GM21447 (cell line): ENCODE measurements around the gene RER1.

Source experiments
- ATAC-seq: cut with Tn5 transposase; IDR thresholded peaks from one replicate; pipeline ENCODE4 v1.9.1; 2021; ENCODE audit not compliant: unreplicated experiment

RER1 gene

DNA sequence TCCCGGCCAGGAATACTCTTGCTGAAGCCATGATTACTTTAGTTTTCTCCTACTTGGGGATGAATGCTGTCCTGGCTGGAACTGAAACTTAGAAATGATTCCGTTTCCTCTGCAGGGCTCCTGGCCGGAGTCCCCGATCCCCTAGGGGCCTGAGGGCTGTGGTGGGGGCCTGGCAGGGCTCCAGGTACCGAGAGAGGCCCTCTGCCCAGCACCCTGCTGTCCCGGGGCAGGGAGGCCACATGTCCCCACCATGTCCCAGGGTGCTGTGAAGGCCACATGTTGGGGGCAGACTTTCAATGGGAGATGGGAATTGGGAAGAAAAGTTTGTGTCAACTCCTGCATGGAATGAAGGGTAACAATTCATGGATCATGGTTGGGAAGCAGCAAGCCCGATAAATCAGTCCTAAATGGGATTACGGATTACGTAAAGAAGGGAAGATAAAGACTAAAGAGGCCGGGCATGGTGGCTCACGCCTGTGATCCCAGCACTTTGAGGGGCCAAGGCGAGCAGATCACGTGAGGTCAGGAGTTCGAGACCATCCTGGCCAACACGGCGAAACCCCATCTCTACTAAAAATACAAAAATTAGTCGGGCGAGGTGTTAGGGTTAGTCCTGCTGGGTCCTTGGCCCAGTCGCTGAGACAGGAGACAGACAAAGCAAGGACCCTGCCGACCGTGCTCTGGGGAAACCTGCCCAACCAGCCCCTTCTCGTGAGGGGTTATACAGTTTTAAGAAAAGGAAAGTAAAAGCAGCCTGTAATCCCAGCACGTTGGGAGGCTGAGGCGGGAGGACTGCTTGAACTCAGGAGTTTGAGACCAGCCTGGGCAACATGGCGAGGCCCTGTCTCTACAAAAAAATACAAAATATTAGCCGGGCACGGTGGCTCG is 37.8 kb upstream of the RER1 start:
- no peak for ATAC-seq

DNA sequence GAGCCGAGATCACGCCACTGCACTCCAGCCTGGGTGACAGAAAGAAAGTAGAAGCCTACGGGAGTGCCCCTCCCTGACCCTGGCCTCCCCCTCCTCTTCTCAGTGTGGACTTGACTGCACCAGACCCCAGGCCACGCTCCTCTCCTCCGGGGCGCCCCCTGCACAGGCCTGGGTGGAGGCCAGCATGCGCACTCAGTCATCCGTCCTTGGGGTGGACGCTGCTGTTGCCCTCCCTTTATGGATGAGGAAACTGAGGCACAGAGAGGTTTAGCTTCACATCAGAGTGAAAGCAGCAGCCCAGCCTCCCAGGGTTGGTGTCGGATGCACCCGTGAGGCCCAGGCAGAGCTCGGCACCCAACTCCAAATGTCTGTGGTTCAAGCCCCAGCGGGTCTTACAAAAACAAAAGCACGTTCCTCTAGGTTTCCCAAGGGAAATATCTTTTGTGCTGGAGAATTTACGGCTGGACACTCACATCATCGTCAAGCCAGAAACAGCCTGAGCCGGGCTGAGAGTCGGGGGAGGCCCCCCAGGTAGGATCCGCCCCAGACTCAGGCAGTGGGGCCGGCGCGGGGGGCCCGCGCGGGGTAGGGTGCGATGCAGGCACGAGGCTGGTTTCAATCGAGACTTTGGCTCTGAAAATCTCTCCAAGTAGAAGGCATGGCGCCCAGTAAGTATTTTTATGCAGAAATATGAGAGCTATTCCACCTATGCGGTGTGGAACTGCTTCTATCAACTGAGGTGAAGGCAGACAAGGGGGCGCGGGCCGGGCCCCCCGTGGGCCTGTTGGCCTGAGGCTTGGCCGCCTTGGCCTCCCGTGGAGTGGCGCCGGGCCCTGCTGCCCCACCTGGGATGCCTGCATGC is 36.9 kb upstream of the RER1 start:
- no peak for ATAC-seq

DNA sequence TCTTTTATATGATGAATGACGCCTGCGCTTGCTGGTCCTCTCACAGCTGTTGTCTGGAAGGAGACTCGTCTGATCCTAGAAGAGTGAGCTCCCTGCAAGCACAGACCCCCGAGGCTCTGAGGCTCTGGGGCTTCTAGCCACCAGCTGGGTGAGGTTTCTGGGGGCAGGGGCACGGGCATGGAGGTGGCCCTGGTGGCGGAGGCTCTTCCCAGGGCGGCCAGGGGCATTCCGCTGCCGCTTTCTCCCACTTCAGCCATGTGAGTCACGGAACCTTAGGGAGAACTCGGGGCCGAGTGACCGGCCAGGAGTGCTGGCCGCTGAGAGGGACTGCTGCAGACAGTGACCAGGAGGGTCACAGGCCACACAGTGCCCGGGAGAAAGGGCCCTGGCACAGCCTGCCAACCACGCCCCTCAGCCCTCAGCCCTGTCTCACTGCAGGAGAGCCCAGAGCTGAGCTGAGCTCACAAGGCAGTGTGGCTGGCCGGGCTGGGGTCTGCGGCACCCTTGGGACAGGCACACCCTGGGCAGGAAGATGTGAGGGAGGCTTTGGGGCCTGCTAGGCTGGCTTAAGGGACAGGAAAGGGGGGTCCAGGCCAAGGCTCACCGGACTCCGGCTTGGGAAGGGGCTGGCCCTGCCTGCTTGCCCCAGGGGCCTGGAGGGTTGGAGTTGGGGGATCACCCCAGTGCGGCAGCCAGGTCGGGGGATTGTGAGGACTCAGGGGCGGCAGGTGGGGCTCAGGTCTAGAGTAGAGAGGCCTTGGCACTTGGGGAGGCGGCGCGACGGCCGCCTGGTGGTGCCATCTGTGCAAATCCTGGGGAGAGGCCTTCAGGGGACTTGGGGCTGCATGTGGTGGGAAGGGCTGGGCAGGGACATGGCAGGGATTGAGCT is 36.0 kb upstream of the RER1 start:
- ATAC-seq = no peak

DNA sequence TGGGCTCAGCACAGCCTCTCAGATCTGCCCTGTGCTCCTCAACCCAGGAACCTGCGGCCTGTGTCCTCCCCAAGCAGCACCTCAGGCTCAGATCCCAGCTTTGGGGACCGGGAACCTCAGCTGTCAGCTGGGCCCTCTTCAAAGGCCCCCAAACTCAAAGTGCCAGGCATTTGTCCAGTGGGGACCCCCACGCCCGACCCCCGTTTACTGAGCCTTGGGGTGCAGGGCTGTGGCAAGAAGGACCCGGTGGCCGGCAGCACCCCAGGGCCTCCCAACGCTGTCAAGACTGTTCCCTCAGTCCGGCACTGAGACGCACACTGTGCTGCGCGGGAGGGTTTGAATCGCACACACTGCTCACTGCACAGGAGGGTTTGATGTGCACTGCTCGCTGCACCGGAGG is 35.2 kb upstream of the RER1 start:
- no peak for ATAC-seq

DNA sequence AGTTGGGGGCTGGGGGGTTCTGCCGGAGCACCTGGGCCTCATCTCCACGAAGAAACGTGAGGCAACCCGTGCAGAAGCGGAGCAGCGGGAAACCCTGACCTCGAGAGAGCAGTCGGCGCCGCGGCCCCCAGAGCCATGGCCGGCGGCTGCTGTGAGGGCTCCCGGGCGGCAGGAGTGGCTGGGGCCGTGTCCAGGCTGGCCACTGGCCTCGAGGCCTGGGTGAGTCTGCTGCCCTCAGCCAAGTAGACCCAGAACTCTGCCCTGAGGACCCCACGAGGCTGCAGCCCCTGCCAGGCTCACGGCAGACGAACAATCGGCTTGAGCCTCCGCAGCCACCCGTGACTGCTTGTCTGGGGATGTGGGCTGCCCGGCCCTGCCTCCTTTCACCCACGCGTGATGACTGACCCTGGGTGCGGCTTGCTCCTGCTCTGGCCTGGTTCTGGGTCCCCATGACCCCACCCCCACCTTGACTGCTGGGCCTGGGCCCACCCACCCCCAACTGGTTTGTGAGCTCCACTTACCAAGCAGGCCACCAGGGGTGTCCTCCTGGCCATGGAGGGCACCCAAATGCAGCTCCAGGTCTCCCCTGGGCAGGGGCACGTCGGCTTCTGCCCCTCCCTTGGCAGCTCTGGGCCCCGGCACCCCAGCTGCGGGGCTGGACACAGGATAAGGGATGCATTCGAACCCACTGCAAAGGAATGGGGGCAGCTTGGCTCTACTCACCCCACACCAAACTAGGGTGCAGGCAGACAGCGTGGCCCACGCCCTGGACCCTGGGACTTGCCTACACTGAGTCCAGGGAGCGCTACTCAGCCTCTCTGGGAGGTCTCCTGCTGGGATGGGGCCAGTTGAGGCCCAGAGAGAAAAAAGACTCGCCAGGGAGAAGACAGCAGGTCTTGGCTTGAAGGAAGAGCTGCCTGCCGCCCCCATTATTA is 34.5 kb upstream of the RER1 start:
- ATAC-seq = no peak

DNA sequence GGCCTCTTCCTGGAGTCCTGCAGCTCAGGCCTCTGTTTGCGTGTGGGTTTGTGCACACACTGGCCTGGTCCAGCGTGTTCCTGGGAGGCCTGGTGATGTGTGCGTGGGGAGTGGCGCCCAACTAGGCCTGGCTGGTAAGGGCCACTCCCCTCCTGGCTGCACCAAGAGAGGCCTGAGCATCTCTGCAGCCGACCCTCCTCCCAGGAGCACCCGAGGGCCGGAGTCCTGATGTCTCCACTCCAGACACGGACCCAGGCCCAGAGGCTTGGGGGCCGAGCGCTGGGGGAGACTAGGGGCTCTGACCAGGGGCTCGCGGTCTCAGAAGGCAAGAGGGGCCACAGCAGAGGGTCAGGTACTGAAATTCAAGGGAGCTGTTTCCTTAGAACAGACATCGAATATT is 33.6 kb upstream of the RER1 start:
- ATAC-seq = no peak

DNA sequence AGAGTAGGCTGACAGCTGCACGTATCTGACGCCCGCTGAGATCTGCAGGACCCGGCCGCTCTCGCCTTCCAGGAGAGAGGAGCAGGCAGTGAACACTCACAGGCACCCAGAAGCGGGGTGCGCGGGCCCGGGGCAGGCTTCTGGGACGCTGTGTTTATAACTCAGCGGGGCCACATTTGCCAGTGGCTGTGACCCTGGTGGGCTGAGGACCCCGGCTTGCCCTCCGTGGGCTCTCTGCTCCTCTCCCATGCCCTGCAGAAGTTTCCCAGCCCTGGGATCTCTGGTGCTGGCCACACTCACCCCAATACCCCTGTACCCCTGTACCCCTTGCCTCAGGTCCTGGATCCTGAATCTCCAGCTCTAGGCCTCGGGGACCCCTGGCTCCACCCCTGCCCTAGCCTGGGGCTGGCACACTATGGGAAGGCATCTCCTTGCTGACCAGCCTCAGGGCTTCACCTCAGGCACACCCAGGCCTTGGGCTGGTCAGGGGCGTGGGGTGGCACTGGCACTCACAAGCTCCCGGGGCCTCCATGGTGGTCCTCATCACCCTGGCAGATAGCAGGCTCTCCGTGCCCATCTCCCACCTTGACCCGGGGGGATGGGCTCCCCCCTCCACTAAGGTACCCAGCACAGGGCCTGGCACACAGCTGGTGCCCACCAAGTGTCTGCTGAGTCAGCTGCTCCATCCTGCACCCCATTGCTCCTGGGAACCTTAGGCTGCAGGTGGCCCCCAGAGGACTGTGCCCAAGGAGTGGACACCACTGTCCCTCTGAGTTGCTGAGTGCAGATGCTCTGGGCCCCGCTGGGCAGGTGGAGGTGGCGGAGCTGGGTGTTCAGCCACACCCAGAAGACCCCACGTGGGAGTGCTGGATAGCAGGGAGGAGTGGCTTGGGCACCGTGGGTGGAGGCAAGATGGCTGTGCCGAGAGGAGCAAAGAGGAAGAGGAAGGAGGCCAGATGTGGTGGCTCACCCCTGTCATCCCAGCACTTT is 32.7 kb upstream of the RER1 start:
- ATAC-seq = no peak

DNA sequence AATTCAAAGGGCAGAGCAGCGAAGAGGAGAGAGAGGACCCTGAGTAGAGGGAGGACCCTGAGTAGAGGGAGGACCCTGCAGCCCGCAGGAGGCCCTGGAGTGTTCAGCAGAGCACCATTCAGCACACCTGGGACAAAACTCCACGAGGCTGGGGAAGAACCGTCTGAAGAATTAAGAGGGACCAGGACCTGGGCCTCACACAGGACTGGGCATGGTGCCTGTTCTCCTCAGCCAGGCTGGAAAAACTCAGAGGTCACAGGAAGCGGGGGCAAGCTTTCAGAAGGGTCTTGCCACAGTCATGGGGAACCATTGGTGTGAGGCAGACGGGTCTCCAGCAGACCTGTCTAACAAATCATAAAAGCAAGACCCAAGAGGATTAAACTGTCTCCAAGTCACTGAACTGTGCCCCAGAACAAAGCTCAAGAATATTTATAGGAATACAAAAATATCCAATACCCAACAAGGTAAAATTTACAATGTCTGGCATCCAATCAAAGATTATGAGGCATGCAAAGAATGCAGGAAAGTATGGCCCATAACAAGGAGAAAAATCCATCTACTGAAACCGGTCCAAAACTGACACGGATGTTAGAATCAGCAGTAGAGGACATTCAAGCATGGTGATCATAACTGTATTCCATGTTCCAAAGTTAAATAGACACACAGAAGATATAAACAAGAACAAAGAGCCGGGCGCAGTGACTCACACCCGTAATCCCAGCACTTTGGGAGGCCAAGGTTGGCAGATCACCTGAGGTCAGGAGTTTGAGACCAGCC is 30.9 kb upstream of the RER1 start:
- ATAC-seq = no peak

DNA sequence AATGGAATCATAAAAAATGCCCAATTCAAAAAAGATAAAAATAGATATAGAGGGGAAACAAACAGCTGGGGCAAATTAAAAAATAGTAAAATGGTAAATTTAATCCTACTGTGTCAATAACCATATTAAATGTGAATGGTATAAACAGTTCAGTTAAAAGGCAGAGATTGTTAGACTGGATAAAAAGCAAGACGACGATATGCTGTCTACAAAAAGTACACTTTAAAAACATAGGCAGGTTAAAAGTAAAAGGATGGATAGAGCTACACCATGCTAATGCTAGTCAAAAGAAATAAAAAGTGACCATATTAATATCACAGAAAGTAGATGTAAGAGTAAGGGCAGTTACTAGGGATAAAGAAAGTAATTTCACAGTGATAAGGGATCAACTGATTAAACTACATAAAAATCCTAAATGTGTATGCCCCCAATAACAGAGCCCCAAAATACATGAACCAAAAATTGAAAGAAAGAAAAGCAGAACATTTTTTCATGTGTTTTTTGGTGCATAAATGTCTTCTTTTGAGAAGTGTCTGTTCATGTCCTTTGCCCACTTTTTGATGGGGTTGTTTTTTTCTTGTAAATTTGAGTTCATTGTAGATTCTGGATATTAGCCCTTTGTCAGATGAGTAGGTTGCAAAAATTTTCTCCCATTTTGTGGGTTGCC is 27.7 kb upstream of the RER1 start:
- no peak for ATAC-seq

DNA sequence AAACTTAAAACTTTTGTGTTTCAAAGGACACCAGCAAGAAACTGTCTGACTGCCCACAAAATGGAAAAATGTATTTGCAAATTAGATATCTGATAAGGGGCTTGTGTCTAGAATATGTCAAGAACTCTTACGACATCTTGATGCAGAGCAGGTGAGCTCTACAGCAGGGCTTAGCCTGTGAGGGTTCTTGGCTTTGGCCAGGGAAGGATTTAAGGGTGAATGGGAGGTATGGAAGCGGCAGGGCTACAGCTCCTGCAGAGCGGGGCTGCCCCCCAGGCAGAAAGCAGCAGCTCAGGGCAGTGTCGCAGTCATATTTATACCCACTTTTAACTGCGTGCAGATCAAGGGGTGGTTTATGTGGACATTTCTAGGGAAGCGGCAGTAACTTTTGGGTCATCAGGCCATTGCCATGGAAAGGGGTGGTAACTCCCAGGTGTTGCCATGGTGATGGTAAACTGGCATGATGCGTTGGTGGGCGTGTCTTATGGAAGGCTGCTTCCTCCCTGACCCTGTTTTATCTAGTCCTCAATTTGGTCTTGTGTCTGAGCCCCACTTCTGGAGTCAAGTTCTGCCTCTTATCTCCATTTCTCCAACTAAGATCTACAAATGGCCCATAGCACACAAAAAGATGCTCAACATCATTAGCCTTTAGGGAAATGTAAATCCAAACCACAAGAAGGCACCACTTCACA is 23.4 kb upstream of the RER1 start:
- ATAC-seq = no peak

DNA sequence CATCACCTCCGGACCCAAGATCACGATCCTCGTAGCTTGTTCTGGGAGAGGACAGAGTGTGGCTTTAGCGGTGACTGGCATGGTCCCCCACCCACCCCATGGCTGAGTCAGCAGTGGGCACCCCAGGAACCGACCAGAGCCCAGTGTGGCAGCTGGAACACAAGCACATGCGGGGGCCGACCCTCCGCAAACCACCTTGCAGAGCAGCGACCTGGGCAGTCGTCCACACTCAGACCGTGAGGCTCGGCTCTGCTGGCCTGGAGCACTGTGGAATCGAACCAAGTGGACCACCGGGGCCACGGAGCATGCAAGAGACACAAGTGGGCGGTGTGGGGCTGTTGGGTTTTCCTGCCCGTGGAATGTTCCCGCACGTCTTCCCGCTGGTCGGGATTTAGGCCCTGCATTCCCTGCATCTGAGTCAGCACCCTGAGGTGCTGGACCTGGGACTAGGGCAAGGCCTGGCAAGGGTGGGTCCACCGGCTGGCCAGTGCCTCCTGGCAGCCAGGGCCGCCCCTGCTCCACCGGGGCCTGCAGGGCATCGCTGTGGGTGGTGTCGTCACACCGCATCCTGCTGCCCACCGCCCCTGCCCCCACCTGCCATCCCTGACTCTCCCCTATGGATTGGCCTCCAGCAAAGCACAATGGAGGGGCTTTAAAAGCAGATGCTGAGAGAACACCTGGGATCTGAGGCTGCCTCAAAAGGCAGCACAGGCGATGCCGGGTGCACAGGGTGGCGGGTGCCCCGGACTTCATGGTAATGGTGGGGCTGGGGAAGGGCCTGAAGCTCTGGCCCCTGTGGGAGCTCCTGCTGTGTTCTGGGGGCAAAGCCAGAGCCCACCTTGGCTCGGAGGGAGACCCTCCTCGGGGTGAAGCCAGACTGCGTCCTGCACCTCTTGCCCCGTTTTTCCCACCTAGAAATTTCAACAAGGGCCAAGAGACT is 18.8 kb upstream of the RER1 start:
- no peak for ATAC-seq

DNA sequence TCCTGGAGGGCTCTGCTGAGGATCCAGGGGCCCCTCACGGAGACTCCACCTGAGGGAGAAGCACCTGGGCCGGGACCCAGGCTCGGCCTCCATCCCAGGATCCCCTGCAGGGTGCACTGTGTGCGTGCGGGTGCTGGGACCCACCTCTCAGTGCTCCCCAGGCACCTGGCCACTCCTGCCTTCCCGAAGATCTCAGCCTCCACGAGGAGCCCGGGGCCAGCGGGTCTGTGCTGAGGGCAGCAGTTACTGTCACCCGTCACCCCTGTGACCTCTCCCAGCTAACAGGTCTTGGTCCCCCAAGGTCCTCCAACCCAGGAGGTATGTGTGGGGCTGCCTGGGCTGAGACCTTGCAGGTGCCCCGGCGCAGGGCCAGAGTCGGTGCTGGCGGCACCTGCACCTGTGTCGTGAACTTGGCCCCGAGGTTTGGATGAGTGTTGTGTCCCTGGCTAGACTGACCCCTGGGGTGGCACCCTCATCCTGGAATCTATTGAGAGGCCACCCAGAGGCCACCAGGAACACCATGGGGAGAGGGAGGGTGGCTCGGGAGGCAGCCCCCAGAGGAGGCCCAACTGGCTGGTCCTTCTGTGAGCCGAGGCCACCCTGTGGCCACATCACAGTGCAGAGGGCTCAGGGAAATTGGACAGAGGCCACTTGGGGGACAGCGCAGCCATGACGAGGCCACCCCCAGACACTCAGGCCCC is 17.9 kb upstream of the RER1 start:
- no peak for ATAC-seq

DNA sequence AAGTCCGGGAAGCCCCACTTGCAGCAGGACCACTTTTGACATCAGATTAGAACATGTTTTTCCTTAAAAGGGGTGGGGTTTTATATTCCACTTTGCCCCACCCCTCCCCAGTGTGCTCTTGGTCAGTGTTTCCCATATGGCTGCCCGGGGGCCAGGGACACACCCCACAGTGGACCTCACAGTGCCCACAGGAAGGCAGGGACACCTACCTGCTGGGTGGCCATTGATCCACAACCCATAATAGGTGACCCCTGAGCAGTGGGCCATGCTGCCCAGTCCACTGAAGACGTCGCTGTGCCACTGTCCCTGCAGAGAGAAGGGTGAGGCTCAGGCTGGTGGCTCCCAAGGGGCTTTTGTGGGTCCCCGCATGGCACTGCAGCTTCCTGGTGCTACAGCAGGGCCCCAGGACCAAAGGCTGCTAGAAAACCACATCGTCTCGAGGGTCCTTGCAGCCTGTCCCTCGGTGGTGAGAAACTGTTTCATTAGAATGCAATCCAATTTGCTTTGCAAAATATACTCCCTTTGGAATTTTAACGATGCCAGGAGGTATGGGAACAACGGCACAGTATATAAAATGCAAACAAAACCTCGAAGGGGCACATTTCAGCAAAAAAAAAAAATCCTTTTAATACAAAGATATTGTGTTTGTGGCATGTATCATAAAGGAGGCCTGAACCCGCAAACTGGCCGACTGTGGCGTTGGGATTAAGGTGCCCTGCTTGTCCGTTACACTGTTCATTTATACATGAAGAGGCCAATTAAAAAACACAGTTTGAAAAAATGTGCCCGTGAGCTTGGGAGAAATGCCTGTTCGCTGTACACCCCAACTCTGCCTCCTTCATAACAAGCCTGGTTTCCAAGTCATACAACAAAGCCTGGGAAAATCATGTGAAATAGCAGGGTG is 17.1 kb upstream of the RER1 start:
- ATAC-seq = no peak

DNA sequence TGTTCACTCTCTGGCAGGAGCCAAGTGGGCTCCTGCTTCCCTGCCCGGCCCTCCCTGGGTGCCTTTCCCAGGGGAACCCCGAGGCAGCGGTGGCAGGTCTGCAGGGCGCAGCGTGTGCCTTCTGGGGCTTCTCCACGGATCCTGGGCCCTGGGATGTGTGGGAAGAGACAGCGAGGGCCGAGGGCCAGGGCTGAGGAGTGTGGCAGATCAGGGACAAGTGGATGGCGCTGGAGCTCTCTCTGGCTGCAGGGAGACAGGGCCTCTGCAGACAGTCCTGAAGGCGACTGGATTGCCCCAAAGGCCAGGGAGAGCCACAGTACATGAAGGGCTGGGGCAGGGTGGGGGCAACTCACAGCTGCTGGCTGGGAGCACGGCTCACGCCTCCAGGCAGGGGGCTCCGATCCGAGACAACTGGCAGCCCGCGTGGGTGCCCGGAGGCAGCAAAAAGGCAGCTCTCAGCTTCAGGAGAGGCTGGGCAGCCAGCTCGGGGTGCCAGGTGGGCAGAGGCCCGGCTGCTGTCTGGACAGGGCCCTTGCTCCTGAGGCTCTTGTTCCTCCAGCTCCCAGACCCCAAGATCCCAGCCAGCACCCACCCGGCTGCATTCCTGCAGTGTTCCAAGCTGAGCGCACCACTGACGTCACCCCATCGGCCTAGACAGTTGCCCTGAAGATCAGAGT is 16.3 kb upstream of the RER1 start:
- no peak for ATAC-seq
